HG03469 (cell line): ENCODE data around the gene REXO1.
"Not testable (repeated sequence)": the region's sequence is repeated elsewhere in the genome, so short reads cannot be mapped to it uniquely, and the experiment has no call there.

ENCODE experiments used
- ATAC-seq: cut with Tn5 transposase; IDR thresholded peaks from one replicate; pipeline ENCODE4 v1.9.1; 2021; ENCODE audit warnings: mild to moderate bottlenecking, moderate library complexity, moderate number of reproducible peaks; ENCODE audit not compliant: unreplicated experiment

REXO1 gene, protein sequence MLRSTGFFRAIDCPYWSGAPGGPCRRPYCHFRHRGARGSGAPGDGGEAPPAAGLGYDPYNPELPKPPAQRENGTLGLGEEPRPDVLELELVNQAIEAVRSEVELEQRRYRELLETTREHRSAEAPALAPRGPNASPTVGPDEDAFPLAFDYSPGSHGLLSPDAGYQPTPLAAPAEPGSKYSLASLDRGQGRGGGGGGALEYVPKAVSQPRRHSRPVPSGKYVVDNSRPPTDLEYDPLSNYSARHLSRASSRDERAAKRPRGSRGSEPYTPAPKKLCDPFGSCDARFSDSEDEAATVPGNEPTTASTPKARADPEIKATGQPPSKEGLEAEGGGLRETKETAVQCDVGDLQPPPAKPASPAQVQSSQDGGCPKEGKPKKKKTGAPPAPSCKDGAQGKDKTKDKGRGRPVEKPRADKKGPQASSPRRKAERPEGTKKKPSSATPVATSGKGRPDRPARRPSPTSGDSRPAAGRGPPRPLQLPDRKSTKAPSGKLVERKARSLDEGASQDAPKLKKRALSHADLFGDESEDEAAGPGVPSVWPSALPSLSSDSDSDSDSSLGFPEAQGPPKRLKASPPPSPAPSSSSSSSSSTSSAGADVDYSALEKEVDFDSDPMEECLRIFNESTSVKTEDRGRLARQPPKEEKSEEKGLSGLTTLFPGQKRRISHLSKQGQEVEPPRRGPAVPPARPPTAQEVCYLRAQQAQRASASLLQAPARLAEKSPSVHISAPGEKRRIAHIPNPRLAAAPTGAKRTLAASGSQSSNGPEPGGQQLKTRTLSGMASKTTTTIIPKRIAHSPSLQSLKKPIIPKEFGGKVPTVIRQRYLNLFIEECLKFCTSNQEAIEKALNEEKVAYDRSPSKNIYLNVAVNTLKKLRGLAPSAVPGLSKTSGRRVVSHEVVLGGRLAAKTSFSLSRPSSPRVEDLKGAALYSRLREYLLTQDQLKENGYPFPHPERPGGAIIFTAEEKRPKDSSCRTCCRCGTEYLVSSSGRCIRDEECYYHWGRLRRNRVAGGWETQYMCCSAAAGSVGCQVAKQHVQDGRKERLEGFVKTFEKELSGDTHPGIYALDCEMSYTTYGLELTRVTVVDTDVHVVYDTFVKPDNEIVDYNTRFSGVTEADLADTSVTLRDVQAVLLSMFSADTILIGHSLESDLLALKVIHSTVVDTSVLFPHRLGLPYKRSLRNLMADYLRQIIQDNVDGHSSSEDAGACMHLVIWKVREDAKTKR

DNA sequence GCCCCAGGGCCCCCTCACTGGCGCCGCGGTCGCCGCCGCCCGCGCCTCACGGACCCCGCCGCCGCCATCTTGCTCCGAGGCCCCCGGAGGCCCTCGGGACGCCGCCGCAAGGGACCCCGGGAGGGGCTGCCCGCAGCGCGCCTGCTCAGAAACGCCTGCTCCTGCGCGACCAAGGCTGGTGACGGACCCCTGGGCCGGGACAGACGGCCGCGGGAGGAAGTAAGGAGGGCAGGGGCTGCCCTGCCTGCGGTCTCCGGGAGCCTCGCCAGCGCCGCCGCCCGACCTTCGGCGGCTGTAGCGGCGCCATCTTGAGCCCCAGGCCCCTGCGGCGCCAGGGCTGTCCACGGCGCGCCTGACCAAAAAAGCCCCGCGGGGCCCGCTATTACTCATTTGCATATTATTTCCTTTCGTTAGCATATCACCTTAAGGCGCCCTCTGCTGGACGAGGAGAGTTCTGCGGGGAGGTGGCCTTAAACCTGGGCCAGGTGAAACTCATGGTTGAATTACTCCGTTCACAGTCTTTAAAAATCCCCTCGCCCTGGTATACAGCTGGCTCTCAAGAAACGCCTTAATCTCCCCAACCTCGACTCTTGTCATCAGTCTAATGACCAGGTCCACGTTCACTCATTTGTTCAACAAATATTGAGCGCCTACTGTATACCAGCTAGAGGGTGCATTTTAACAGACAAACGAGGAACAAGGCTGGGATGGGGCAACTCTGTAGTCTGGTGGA, at the start of gene REXO1:
TSS of gene REXO1 (minus strand) at position 85 of the 733 bp plus-strand sequence. CDS start 125 bp downstream, outside the sequence.
- peak; percentile 39 for ATAC-seq

DNA sequence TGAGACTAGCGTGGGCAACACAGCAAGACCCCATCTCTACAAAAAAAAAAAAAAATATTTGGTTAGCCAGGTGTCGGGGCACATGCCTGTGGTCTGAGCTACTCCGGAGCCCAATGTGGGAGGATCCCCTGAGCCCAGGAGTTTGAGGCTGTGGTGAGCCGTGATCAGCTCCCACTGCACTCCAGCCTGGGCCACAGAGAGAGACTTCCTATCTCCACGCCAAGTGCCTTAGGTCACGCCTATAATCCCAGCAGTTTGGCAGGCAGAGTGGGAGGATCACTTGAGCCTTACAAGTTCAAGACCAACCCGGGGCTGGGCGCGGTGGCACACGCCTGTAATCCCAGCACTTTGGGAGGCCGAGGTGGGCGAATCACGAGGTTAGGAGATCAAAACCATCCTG, 48.2 kb upstream of the REXO1 start:
- no peak for ATAC-seq

DNA sequence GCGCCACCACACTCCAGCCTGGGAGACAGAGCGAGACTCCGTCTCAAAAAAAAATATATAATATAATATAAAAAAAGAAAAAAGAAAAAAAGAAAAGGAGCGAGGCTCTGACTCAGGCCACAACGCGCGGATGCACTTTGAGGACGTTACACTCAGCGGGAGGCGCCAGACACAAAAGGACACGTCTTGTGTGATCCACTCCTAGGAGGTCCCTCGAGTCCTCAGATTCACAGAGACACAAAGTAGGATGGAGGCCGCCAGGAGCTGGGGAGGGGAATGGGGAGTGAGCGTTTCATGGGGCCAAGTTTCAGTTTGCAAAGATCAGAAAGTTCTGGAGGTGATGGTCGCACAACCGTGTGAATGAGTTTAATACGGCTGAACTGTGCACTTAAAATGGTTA, 45.5 kb upstream of the REXO1 start:
- ATAC-seq, result no peak

DNA sequence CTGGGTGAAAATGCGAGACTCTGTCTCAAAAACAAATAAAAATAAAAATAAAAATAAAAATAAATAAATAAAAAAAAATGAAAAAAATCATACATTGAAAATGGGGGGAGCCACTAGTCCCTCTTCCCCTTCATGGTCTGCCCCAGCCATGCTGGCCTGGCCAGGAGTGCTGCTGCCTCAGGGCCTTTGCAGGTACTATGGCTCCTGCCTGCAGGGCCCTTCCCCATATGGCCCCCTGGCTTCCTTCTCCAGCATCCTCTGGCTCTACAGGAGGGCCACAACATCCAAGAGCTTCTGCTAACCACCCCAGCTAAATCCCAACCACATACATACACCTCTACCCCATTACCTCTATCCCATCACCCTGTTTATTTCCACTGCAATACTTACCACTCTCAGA, 41.6 kb upstream of the REXO1 start:
- no peak for ATAC-seq

DNA sequence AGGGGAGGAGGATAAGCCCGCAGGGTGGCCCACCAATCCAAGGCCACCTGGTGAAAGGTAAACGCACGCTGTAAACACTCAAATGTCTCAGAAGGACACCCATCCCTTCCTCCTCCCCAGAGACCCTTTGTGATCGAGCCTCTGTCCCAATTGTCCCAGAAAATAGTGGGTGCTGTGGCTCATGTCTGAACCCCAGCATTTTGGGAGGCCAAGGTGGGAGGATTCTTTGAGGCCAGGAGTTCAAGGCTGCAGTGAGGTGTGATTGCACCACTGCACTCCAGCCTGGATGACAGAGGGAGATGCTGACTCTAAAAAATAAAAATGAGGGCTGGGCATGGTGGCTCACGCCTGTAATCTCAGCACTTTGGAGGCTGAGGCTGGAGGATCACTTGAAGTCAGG, 40.1 kb upstream of the REXO1 start:
- ATAC-seq, result no peak

DNA sequence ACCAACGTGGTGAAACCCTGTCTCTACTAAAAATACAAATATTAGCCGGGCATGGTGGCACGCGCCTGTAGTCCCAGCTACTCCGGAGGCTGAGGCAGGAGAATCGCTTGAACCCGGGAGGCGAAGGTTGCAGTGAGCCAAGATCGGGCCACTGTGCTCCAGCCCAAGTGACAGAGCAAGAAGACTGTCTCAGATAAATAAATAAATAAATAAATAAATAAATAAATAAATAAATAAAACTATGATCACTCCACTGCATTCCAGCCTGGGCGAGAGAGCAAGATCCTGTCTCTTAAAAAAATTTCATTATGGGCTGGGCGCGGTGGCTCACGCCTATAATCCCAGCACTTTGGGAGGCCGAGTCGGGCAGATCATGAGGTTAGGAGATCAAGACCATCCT, 38.1 kb upstream of the REXO1 start:
- not testable (repeated sequence) for ATAC-seq

DNA sequence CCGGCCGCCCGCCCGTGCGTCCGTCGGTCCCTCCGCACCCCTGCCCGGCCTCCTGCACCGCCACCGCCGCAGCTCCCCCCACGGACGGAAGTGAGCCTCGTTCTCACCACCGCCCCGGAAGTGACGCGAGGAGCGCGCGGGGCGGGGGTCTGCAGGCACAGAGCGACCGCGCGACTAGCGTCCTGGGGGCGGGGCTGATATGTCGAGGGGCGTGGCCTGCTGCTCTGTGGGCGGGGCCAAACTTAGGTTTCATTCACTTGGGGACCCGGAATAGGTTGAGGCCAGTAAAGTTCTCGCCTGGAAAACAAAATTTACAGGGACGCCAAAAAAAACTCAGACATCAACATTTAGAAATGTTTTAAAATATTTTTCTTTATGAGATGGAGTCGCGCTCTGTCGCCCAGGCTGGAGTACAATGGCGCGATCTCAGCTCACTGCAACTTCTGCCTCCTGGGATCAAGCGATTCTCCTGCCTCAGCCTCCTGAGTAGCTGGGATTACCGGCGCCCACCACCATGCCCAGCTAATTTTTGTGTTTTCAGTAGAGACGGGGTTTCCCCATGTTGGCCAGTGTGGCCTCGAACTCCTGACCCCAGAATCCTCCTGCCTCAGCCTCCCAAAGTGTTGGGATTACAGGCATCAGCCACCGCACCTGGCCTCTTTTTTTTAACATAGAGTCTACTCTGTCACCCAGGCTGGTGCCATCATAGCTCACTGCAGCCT, 37.3 kb upstream of the REXO1 start, which contains the start of gene ABHD17A:
TSS of gene ABHD17A (minus strand) at position 99 of the 722 bp plus-strand sequence. CDS start 3,930 bp downstream, outside the sequence.
- peak; percentile 37 for ATAC-seq

DNA sequence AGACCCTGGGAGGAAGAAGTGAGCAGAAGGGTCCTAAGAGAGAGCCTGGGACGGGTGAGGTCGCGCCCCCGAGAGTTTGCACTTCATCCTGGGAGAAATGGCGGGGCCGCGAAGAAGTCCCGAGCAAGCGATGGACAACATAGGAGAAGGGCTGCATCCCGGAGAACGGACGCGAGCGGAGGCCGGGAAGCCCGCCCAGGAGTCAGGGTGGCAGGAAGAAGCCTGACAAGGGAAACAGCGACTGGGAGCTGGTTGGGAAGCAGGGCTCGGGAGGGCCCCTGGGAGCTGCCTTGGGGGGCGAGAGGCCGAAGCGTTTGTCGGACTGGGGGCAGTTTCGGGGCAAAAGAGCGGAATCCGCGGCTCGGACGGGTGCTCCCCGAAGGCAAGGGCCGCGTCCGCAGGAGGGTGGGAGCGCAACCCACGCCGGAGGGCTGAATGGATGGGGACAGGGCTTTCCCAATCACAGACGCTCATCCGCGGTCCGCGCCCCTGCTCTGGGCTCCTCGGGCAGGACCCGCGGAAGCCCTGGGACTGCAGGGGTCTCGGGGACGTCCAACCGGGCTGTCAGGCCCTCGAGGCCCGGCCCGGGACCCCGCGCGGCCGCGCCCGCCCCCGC, 36.5 kb upstream of the REXO1 start:
- peak; percentile 7 for ATAC-seq

DNA sequence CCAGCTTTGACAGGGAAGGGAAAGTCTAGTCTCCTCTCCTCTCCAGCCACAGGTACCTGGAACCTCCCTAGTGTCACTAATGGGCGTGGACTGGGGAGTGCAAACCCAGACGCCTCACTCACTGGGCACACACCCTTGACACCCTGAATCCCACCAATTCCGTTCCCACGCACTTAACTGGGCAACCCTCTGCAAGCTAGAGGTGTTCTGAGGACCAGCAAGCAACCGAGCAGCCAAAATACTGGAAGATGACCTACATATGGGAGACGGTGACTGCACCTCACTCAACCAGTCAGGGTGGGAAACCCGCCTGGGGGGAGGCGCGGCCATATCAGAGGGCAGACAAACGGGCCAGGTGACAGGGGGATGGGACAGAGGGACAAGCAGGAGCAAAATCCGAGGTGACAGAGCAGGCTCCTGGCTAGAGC, 36.0 kb upstream of the REXO1 start:
- ATAC-seq, result no peak

DNA sequence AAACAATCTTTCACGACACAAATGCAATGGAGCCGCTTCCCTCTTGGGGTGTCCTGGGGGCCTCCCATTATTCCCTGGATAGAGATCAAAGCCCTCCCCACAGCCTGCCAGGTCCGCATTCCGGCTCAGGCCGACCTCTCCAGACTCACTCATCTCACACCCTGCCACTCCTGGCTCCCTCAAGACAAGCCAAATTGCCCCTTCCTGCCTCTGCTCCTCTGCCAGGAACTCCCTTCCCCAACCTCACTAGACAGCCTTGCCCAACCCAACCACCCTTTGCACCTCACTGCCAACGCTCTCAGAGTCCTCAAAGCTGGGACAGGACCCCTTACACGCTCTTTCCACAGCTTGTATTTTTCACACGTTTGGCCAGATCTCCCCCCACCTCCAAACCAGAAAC, 35.5 kb upstream of the REXO1 start:
- ATAC-seq, result no peak

DNA sequence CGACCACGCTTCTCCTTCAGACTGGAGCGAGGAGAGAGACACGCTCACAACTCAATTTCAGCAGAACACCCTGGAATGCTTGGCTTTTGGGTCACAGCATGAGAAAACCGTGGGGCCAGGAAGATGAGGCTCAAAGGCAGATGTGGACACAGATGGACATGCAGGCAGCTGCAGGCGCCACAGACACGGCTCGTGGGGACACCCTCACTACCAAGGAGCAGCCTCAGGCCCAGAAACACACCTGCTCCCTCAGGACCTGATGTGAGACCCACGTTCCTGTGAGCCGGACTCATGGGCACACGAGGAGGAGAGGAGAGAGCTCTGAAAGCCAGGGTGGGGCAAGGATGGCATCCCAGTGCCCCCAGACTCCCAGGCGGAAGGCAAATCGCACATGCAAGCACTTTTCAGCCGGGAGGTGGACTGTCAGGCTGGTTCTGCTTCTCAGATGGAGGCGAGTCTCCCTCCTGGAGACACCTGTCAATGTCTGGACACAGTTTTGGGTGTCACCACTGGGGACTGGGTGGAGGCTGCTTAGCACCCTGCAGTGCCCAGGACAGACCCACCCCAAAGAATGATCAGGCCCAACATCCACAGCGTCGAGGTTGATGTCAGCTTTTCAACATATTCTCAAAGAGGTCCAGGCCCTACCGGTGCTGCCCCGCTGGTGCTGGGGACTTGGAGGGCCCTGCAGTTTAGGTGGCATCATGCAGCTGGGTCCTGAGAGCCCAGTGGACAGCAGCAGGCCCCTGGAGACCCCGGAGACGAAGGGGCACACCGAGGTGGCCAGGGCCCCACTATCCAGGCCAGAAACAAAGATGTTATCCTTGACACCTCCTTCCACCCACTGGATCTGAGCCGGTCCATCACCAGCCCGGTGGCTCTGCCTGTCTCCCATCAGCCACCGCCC, 34.8 kb upstream of the REXO1 start:
- ATAC-seq, result no peak

DNA sequence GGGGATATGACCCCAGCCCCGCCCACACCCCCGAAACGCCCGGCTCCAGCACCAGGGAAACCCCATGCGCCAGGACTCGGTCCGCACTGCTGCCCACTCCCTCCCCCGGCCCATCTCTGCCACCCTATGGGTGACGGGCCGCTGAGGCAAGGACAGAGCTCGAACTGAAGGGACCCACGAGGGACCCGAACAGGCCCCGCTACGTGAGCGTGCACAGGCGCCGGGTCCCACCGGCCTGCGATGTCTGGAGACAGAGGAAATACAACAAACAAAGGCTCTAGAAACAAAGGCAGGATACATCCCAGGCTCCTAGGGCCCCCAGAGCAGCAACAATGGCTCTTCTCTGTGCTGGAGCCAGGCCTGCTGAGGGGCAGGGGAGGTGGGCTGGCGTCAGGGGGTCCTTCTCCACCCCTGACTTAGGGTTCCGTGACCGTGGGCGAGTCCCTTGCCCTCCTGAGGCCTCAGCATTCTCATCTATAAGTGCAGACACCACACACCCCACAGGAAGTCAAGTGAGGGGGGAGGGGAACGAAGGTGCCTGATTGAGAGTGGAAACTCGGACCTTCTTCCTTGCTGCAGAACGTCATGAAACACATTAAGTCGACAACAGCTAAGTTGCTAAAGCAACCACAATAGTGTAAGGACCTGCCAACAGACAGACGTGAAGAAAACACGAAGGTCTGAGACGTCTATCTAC, 34.0 kb upstream of the REXO1 start:
- ATAC-seq, result no peak

DNA sequence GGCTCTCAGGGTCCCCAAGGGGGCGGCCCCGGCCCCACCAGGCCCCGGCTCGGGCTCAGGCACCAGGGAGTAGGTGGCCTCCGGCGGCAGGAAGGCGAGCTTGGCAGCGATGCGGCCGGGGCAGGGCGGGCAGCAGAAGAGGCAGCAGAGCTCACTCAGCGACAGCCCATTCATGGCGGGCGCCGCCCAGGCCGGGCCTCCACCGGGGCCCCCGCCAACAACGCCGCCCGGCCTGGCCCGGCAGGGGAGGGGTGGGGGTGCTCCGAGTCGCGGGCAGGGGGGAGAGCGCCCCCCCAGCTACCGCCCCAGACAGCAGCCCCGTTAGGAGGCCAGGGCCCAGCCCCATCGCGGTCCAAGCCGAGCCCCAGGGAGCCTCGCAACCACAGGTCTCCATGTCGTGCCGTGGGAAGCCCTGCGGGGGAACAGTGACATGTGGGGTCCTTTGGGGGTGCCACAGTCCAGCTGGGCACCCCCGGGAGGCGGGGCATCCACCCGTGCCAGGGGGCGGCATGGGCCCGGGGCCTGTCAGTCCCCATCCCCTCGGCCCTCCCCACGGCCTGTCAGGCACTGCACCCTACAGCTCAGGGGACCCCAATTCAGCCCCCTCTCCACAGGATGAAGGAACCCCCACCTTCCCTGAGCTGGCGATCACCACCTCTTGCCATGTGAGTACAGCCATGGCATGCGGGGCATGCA, 33.3 kb upstream of the REXO1 start:
- not testable (repeated sequence) for ATAC-seq

DNA sequence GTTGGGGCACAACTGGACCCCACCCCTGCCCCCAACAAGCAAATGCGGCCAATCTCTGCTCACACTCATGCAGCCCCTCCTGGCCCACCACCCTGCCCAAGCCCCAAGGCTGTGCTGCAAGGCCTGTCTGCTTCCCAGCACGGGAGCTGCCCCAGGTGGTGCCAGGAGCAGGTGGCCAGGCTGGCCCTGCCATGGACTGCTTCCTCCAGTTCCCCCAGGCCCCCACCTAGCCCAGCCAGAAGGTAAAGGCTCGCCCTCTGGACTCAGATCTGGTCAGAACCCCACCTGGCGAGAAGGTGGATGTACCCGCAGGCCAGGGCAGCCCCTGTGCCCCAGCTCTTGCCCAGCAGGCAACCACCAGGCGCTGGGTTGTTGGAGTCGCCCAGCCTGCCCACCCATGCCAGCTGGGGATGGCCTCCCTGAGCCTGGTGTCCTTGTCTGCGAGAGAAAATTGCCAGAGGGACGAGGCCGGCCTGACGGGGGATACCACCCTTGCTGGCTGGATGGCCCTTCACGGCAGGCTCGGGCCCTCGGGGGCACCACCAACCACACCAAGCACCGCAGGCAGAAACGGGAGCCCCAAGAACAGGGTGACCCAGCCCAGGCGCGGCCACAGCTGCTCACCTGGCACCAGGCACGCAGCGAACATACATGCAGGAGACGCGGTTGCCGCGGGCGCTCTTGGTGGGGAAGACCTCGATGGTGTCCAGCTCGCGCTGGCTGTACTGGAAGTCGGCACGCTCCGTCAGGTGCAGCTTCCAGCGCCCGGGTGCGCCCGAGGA, 32.5 kb upstream of the REXO1 start:
- no peak for ATAC-seq

DNA sequence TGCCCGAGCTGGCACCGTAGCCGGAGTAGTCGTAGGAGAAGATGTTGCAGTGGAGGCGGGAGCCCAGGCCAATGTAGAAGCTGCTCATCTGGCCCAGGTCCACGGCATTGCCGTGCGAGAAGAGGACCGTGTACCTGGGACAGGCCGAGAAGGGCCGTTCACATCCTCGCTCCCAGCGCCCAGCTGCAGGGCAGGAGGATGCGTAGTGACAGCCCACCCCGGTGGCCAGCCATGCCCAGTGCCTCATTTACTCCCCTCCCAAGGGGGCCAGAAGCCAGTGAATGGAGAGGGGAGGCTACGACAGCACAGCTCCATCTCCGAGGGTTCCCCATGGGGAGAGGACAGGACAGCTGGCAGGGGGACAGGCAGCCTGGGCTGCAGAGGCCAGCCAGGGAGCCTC, 31.7 kb upstream of the REXO1 start:
- not testable (repeated sequence) for ATAC-seq

DNA sequence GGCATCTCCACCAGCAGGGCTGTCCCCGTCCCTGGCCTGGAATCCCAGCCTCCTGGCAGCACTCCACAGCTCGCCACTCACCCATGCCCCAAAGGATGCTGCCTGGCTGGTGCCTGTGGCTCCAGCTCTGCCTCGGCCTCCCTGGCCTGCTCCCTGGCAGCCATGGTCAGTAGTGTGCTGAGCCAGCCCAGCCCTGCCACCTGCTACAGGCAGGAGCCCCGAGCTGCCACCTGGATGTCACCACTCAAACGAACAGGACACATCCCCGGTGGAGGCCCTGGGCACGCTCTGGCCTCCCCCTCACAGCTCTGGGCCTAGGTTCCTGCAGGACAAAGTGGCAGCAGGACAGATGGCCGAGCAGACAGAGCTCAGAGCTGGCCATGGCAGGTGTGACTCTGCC, 30.3 kb upstream of the REXO1 start:
- ATAC-seq, result not testable (repeated sequence)
